GM10266 (cell line): ENCODE measurements around the gene LRPAP1.

Source experiments
- DNase-seq: peaks from one replicate; pipeline ENCODE4 v3.0.0; 2012; ENCODE audit errors: extremely low spot score
- CTCF ChIP-seq: IDR thresholded peaks from 2 replicates; pipeline ENCODE4 v1.5.1; 2012; ENCODE audit warnings: mild to moderate bottlenecking, low read depth; ENCODE audit not compliant: control insufficient read depth, insufficient read depth; ENCODE audit errors: missing control alignments

Gene LRPAP1

GRCh38 chr4:3477750-3478430, 54.3 kb downstream of the LRPAP1 start:
- TF ChIP-seq CTCF: no peak
- no peak for DNase-seq

- DNase-seq: no peak
Observed at GRCh38 chr4:3476936-3477749, 55.1 kb downstream of the LRPAP1 start.

GRCh38 chr4:3476341-3476747, 55.9 kb downstream of the LRPAP1 start:
- no peak for TF ChIP-seq CTCF
- no peak for DNase-seq

More at GRCh38 chr4:3476936-3477749, 55.1 kb downstream of the LRPAP1 start:
- TF ChIP-seq CTCF: no peak

- no peak for DNase-seq
- TF ChIP-seq CTCF: no peak
Observed at GRCh38 chr4:3475713-3476260, 56.4 kb downstream of the LRPAP1 start.

GRCh38 chr4:3475041-3475712, 57.0 kb downstream of the LRPAP1 start:
- DNase-seq: no peak
- no peak for TF ChIP-seq CTCF

- no peak for TF ChIP-seq CTCF
- no peak for DNase-seq
Observed at GRCh38 chr4:3473996-3474765, 58.0 kb downstream of the LRPAP1 start.
